ENCODE results near the gene TRIM44.

Gene TRIM44

GRCh38 chr11:35794333-35794732 lies 131.8 kb downstream of the TRIM44 start:
- no peak for DNase-seq

- DNase-seq: no peak
Measured at GRCh38 chr11:35794850-35795249, 132.3 kb downstream of the TRIM44 start.

DNA sequence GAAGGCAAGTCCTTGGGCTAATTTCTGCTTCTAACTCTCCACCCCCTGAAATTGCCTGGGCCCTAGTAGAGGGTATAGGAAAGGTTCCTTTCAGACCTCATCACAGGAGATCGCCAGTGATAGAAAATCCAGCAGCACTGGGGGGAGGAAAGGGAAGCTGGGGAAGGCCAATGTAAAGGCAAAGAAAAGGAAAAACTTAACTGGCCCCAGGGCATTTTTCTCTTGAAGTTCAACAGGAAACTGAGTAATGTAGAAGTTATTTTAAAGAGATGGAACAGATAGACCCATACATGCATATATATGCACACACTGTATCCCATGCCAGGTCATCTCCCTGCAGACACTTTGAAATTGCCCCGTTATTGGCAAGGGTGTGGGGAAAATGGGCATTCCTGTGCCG lies 134.0 kb downstream of the TRIM44 start:
- no peak for DNase-seq

- no peak for DNase-seq
Measured at GRCh38 chr11:35798423-35798822, 135.8 kb downstream of the TRIM44 start.

- no peak for DNase-seq
Measured at GRCh38 chr11:35798983-35799382, 136.4 kb downstream of the TRIM44 start.

- no peak for DNase-seq
Measured at GRCh38 chr11:35799655-35800054, 137.1 kb downstream of the TRIM44 start.

DNA sequence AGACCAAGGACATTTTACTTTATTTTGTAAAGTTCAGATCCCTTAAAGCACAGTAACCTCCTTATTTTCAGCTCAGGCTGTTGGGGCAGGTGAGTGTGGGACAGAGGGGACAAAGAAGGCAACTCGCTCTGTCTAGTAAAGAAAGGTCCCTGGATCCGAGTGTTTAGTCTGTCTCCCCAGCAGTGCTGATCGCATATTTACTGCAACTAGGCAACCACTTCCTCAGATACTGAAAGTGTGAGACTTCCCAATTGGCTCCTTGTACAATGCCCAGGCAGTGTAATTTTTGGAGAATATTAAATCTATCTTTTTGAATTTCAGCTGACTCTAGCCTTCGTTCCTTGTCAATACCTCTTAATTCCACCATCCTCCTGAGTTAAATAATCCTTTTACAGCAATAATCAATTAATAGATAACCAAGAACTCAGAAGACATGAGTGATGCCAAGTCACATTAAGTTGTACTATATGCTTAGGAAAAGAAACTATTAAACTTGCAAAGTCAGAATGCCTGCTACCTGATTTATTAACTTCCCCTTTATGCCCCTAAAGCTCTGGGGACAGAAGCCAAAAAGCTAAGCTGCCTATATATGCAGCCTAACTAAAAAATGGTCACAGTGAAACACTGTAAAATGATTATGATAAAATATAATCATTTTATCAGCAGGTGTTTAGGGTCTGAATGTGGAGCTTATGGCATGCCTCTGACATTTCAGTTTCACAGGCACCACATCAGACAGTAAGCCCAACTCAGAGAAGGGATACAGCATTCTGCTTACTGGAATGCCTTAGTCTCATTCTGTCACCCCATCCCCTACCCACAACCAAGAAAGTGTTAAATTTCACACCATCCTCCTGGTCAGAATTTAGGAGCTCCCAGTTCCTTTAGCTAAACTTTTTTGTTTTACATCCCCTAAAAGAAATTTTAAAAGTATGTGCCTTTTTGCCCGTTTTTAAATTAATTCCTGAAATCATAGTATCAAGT lies 138.7 kb downstream of the TRIM44 start:
- DNase-seq: no peak

DNA sequence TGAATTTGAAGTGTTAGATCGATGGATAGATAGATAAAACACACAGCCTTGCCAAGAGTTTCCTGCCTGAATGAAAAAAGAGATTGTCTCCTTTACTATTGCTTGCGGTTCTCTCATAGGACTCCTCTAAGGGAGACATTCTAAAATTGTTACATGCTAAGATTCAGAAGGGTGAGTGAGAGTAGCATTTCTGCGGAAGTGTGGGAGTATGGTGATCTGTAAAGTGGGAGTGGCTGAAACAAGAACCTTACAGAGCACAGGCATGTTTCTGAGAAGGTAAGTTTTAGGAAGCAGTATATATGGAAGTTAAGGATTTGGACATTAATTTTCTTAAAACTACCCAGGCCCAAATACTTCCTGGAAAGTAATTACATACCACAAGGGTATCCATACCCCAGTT lies 139.6 kb downstream of the TRIM44 start:
- no peak for DNase-seq

GRCh38 chr11:35802672-35803071 lies 140.1 kb downstream of the TRIM44 start:
- DNase-seq: no peak

DNA sequence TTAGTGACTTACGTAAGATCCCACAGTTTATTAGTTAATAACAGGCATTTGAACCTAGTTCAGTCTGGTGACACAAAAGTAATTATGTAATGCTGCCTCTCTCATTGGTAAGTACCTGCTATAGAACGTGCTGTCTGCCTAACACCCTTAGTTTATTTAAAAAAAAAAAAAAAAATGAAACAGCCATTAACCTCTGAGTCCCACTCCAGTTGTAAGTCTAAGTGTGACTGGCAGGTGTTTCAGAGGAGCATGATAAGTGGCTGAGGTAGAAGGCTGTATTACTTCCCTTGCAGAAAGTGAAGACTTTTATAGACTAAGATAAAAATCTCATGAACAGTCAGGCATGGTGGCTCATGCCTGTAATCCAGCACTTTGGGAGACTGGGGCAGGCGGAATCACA lies 140.5 kb downstream of the TRIM44 start:
- no peak for DNase-seq

DNA sequence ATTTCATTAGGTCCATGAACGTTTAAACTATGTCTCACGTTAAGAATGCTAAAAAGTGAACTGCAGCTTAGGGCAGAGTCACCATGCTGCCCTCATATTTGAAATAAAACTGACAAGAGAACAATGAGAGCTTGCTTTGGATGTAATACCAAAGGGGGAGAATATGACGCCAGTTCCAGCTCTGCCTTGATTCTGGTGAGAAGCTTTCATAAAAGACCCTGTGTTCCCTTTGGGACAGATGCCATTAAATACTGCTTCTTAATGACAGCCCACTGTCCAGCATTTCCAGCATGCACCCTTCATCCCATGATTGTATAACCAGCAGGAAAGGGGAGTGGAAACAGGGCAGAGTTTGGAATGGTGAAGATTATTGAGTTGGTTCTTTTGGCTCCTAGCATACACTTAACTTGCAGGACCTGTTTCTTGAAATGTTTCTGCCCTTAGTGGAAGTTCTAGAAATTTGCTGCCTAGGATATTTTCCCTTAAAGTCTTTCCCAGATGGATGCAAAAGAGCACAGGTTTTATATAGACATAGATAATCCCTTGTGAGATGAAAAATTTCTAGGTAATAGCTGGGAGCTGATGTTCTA lies 142.0 kb downstream of the TRIM44 start:
- DNase-seq: no peak

- no peak for DNase-seq
Measured at GRCh38 chr11:35809561-35809960, 147.0 kb downstream of the TRIM44 start.

DNA sequence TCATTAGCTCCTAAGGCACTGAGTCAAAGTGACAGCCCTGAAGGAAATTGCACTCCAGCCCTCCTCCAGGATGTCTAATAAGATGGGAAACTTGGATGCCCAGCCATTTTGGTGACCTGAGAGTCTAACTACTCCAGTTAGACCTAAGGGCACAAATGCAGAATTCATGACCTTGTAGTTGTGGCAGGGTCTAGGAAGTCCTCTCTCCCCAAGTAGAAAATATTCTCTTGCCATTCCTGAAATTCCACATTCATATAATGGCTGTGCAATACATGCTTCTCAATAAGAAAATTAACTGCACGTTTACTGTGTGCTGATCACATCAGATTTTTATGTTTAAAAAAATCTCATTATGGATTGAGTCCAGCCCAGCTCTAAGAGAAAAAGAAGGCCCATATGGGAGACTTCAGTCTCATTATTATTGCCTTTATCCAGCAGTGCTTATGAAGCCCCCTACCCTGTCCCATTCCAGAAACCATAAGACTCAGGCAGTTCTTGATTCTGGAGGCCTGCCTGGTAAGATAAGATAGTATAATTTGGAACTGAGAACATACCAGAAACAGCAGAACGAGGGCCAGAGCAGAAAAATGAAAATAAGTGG lies 147.6 kb downstream of the TRIM44 start:
- DNase-seq: no peak

- no peak for DNase-seq
Measured at GRCh38 chr11:35811783-35812182, 149.2 kb downstream of the TRIM44 start.

GRCh38 chr11:35812828-35813227 lies 150.3 kb downstream of the TRIM44 start:
- DNase-seq: no peak

GRCh38 chr11:35814081-35814695 lies 151.6 kb downstream of the TRIM44 start:
- no peak for DNase-seq

DNA sequence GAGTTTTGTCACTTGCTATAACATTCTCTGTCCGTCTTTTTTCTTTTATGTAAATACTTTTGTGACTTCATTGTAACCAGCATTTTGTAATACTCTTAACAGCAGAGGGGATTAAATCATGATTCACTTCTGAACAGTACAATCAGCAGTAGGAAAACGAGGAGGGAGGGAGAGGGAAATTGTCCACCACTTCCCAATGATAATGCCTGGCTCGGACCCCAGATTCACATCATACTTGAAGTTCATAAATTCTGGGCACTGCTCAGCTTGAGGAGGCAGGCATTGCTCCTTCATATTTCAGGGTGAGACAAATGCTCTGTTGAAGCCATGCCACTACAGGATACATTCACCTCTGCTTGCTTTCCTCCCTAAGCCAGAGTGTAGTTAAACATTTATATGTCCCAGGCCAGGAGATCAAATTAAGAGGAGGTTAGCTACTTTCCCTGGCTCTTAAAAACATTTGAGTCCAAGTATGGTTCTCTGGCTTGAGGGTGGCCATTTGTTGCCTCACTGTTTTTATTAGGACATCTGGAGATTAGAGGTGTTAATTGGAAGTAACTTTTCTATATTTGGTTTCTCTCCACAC lies 152.2 kb downstream of the TRIM44 start:
- no peak for DNase-seq

GRCh38 chr11:35815556-35816315 lies 153.2 kb downstream of the TRIM44 start:
- DNase-seq: no peak

DNA sequence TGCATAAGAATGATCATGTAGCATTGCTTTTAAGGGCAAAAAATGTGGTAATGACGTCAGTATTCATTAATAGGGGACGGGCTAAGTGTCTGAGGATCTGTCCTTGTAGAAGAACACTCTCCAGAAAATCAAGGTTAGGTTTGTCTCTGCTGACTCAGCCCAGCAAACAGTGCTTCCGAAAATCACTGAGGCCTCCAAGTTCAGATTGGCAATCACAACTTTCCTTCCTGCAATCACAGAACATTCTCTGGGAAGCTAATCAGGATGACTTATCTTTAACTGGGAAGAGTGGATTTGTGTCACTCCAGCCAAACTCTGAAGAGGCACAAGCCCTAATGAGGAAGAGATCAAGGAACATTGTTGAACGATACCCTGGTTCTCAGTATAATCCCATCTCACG lies 158.0 kb downstream of the TRIM44 start:
- no peak for DNase-seq

GRCh38 chr11:35822815-35823495 lies 160.4 kb downstream of the TRIM44 start:
- DNase-seq: no peak

DNA sequence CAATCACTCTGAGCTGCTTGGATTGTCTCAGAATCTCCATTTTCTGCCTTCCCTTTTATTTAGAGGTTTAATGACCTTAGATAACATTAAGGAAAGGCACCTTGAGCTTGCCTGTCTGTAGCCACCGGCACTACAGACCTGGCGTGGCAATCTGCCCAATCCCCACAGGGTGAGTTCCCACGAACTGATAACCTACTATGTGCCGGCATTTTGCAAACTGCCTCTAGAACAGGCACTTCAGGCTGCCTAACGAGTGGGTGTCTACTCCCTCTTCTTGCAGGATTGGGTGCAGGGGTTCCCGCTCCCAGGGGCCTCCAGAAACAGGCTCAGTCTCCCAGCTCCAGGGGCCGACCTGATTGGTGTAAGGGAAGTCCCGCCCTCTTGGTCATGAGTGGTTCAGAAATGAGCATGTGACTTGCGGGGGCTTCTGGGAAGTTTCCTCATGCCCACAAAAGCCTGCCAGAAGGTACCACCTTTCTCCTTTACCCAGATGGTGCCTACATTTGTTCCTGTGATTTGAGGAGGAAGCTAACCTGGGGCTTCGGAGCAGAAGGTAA lies 161.2 kb downstream of the TRIM44 start:
- DNase-seq: no peak

All from activated naive CD4-positive, alpha-beta T cell treated with Interleukin-2 at 50 U/mL for 16 hours (primary cell).